ENCODE measurements around the gene COA3. TPM values are rescaled to one million over a fixed set of nuclear protein-coding genes. Genes with fewer than 3 reads are reported as not detected.
"Not testable (repeated sequence)": the region's sequence is repeated elsewhere in the genome, so short reads cannot be mapped to it uniquely, and the experiment has no call there.

Gene COA3
- total and polyA plus RNA-seq, 12 donors: 56.1 to 142 (median 75.4) TPM

DNA sequence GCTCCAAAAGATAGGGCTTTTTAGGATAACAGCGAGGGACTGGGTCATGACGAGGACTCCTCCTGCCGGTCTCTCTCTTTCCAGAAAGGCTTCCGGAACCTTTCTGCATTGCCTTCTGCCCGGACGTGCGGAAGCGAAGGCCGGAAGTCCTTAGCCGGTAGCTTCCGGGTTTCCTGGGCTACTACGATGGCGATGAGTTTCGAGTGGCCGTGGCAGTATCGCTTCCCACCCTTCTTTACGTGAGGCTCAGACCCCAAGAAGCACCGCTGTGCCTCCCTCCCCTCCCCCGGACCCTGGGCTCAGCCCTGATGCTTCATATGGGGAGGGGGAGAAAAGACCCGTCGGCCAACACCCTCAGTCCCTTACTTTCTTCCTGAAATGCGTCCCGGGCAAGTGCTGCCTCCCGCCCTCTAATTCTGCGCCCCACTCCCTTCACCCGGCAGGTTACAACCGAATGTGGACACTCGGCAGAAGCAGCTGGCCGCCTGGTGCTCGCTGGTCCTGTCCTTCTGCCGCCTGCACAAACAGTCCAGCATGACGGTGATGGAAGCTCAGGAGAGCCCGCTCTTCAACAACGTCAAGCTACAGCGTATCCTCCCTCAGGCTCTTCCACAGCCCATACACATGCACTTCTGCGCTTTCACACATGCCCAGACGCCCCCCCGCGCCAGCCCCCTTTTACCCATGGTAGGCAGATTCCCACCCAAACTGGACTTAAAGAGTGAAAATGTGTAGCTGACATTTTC is 25.0 kb downstream of the COA3 start, which contains the start of gene VPS25:
Gene VPS25 (plus strand): TSS at position 160 of the 746 bp plus-strand sequence. CDS start 27 bp downstream, at position 187.
- WGBS, 2 donors: 2% methylated on average over 39 of the region's 39 CpGs
- peak; percentile 88 to 98 (median 97) for ATAC-seq
- DNase-seq: peak; percentile 72 to 86
- Histone ChIP-seq H3K27me3 (no peaks in the 10 kb centered on the region), H3K4me1 (peaks cover 2 to 18% (median 14%) of the 10 kb centered on the region in 9 donors), H3K4me3 (peak within 1 kb of the TSS; percentile 34 to 99 (median 76)), H3K9me3 (no peaks in the 10 kb centered on the region), H3K27ac (peak within 1 kb of the TSS in 9 of 10 donors; percentile 38 to 94 (median 84)), H3K36me3 (peaks cover 0 to 44% (median 34%) of the 10 kb centered on the region in 9 donors)
- TF ChIP-seq, protein P1, sequence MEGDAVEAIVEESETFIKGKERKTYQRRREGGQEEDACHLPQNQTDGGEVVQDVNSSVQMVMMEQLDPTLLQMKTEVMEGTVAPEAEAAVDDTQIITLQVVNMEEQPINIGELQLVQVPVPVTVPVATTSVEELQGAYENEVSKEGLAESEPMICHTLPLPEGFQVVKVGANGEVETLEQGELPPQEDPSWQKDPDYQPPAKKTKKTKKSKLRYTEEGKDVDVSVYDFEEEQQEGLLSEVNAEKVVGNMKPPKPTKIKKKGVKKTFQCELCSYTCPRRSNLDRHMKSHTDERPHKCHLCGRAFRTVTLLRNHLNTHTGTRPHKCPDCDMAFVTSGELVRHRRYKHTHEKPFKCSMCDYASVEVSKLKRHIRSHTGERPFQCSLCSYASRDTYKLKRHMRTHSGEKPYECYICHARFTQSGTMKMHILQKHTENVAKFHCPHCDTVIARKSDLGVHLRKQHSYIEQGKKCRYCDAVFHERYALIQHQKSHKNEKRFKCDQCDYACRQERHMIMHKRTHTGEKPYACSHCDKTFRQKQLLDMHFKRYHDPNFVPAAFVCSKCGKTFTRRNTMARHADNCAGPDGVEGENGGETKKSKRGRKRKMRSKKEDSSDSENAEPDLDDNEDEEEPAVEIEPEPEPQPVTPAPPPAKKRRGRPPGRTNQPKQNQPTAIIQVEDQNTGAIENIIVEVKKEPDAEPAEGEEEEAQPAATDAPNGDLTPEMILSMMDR (IDR thresholded peaks at IDR 0.05): peak in 5 of 9 donors; percentile 14 to 56 (median 40)
- intact Hi-C loops (cut with DNase I): loop anchor here in 3 of 10 donors (1.0 to 5.0 kb wide), 3 partner anchors 10 to 53 kb away; partner anchors contain the start of gene BECN1 (in 1 of the 3)

DNA sequence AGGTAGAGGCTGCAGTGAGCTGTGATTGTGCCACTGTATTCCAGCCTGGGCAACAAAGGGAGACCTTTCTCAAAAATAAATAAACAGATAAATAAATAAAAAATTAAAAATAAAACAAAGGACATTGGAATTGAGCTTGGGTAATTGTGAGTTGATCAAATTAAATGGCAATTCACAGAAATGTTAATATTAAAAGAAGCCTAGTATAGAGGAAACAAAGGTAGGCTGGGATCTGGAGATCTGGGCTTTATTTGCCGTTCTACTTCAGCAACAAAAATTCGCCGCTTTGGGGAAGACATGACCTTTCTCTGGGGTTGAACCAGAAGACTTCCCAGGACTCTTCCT is 25.6 kb downstream of the COA3 start:
- Histone ChIP-seq H3K27me3 (no peaks in the 10 kb centered on the region), H3K27ac (peak overlapping the region in 9 of 10 donors; percentile 38 to 94 (median 84)), H3K9me3 (no peaks in the 10 kb centered on the region), H3K4me3 (peak overlapping the region; percentile 34 to 99 (median 76)), H3K36me3 (peaks cover 0 to 38% (median 29%) of the 10 kb centered on the region in 9 donors), H3K4me1 (peaks cover 2 to 18% (median 14%) of the 10 kb centered on the region in 9 donors)
- 7 to 17% methylated on average over 3 of the region's 3 CpGs for WGBS, 2 donors
- ATAC-seq (peak in 1 of 8 donors; percentile 13), DNase-seq (no peak)
- TF ChIP-seq, protein P1 (IDR thresholded peaks at IDR 0.05): no peak
- intact Hi-C loops (cut with DNase I): loop anchor here in 2 of 10 donors (2.0 to 5.0 kb wide), 2 partner anchors 49 to 52 kb away; partner anchors contain the start of gene BECN1 (in 1 of the 2)

DNA sequence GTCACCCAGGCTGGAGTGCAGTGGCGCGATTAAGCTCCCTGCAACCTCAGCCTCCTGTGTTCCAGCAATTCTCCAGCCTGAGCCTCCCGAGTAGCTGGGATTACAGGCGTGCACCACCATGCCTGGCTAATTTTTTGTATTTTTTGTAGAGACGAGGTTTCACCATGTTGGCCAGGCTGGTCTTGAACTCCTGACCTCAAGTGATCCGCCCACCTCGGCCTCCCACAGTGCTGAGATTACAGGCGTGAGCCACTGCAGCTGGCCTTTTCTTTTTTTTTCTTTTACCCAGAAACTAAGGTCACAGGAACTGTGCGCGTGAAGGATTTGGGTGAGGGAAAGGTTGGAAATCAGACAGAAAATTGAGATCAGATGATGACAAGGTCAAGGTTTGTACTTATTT is 28.5 kb downstream of the COA3 start:
- not testable (repeated sequence) for H3K27ac ChIP-seq, H3K4me3 ChIP-seq, DNase-seq, H3K36me3 ChIP-seq, H3K9me3 ChIP-seq, ATAC-seq, H3K27me3 ChIP-seq
- H3K4me1 ChIP-seq: peaks cover 2 to 18% (median 14%) of the 10 kb centered on the region in 9 donors
- intact Hi-C loops (cut with DNase I): loop anchor here in 3 of 10 donors (5.0 to 10.0 kb wide), 3 partner anchors 52 to 195 kb away; partner anchors contain the start of genes BECN1 (in 1 of the 3) and PSMC3IP (in 1 of the 3)
- 72% methylated on average over 10 of the region's 10 CpGs for whole genome bisulfite sequencing, 2 donors

DNA sequence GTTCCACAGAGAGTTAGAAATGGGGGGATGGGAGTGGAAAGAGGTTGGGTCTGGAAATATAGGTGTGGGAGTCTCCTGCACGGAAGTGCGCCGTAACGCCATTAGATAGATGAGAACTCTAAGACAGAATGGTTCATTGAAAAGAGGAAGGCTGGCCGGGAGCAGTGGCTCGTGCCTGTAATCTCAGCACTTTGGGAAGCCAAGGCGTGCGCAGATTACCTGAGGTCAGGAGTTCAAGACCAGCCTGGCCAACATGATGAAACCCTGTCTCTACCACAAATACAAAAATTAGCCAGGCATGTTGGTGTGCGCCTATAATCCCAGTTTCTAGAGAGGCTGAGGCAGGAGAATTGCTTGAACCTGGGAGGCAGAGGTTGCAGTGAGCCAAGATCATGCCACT is 30.5 kb downstream of the COA3 start:
- not testable (repeated sequence) for DNase-seq, H3K27me3 ChIP-seq, H3K9me3 ChIP-seq, H3K4me3 ChIP-seq, H3K27ac ChIP-seq, ATAC-seq, H3K36me3 ChIP-seq
- WGBS, 2 donors: 53 to 58% methylated on average over 9 of the region's 9 CpGs
- H3K4me1 ChIP-seq: peaks cover 0 to 25% (median 13%) of the 10 kb centered on the region in 9 donors
- intact Hi-C loops (cut with DNase I): loop anchor here in 2 of 10 donors (10.0 kb wide), 2 partner anchors 53 to 193 kb away; partner anchors contain the start of gene PSMC3IP (in 1 of the 2)

DNA sequence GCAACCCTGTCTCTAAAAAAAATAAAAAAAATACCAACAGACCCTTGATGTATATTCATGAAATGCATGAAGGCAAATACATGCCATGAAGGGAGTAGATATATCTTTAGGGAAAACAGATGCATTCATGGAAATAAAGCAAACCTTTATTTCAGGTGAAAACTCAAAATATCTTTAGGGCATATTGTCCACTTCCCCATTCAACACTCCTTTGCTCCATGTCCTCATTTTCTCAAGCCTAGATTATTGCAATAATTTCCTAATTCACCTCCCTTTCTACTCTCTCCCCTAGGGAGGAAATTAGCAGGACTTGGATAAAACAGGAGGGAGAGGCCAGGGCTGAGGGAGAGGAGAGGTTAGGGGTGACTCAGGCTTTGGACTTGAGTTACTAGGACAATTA is 31.0 kb downstream of the COA3 start:
- H3K27ac ChIP-seq: no peak overlapping the region
- TF ChIP-seq, protein P1 (IDR thresholded peaks at IDR 0.05): no peak
- H3K9me3 ChIP-seq: no peaks in the 10 kb centered on the region
- no peak overlapping the region for H3K4me3 ChIP-seq
- intact Hi-C loops (cut with DNase I): loop anchor here in 2 of 10 donors (10.0 kb wide), 2 partner anchors 53 to 193 kb away; partner anchors contain the start of gene PSMC3IP (in 1 of the 2)
- H3K36me3 ChIP-seq: no peaks in the 10 kb centered on the region
- DNase-seq (no peak), ATAC-seq (no peak)
- H3K27me3 ChIP-seq: peaks cover 0 to 7% (median 0%) of the 10 kb centered on the region in 7 donors
- H3K4me1 ChIP-seq: peaks cover 0 to 24% (median 9%) of the 10 kb centered on the region in 9 donors

All from heart right ventricle (tissue), 16 donors.